WTC11 (cell line): ENCODE results near the gene PEX6. TPM values are rescaled to one million over a fixed set of nuclear protein-coding genes. Genes with fewer than 3 reads are reported as not detected.

Experiments used
- ATAC-seq: fragments of 200-7000 bp; cut with Tn5 transposase; 2 replicates; pipeline ENCODE4 v1.10.0; 2021; ENCODE audit warnings: mild to moderate bottlenecking, moderate library complexity
- CTCF ChIA-PET: fragments of 300-600 bp; sonication (Branson Sonifier 250); formaldehyde crosslinking; loops from one replicate; lab custom pipeline; 2021; ENCODE audit warnings: antibody characterized with exemption; lab: Charles Lee
- POLR2A ChIA-PET: fragments of 350-600 bp; sonication (Branson Sonifier 250); formaldehyde crosslinking; loops from one replicate; lab custom pipeline; 2021; ENCODE audit warnings: antibody characterized with exemption; lab: Charles Lee
- DNase-seq: peaks from one replicate; pipeline ENCODE4 v3.0.0; 2021; ENCODE audit warnings: low spot score
- H3K27ac Mint-ChIP-seq: 2 replicates; pipeline ENCODE4 v1.8.0; 2021; ENCODE audit warnings: mixed read lengths
- H3K27me3 Mint-ChIP-seq: 2 replicates; pipeline ENCODE4 v1.8.0; 2021; ENCODE audit warnings: low read depth, mild to moderate bottlenecking, moderate library complexity, mixed read lengths
- H3K36me3 Mint-ChIP-seq: 2 replicates; pipeline ENCODE4 v1.8.0; 2021; ENCODE audit warnings: mixed read lengths
- H3K4me1 Mint-ChIP-seq: 2 replicates; pipeline ENCODE4 v1.8.0; 2022; ENCODE audit warnings: mixed read lengths
- H3K4me3 Mint-ChIP-seq: 2 replicates; pipeline ENCODE4 v1.8.0; 2021; ENCODE audit warnings: mild to moderate bottlenecking, moderate library complexity, mixed read lengths
- H3K9me3 Mint-ChIP-seq: 2 replicates; pipeline ENCODE4 v1.8.0; 2021; ENCODE audit warnings: mixed read lengths
- ATF1 ChIP-seq: sonication (generic); formaldehyde crosslinking; IDR thresholded peaks from 2 replicates; pipeline ENCODE4 v1.8.1; 2023; ENCODE audit warnings: mild to moderate bottlenecking, moderate library complexity, missing genetic modification reagents
- ATF3 ChIP-seq: sonication (generic); formaldehyde crosslinking; conservative IDR thresholded peaks from 2 replicates; pipeline ENCODE4 v1.8.1; 2022; ENCODE audit warnings: mild to moderate bottlenecking, missing genetic modification reagents
- E2F1 ChIP-seq: sonication (generic); formaldehyde crosslinking; IDR thresholded peaks from 2 replicates; pipeline ENCODE4 v1.8.0; 2022; ENCODE audit warnings: mild to moderate bottlenecking, missing genetic modification reagents
- E2F5 ChIP-seq: sonication (generic); formaldehyde crosslinking; IDR thresholded peaks from 2 replicates; pipeline ENCODE4 v1.8.1; 2022; ENCODE audit warnings: mild to moderate bottlenecking, moderate library complexity, missing genetic modification reagents
- ELF4 ChIP-seq: sonication (generic); formaldehyde crosslinking; IDR thresholded peaks from 2 replicates; pipeline ENCODE4 v1.8.1; 2022; ENCODE audit warnings: low read depth, mild to moderate bottlenecking, moderate library complexity, missing genetic modification reagents
- GTF2I ChIP-seq: fragments of 250-450 bp; sonication (Bioruptor Pico); conservative IDR thresholded peaks from 2 replicates; pipeline ENCODE4 v1.4.0; 2021; ENCODE audit warnings: mild to moderate bottlenecking
- NR1H2 ChIP-seq: sonication (generic); formaldehyde crosslinking; IDR thresholded peaks from 2 replicates; pipeline ENCODE4 v1.9.0; 2021; ENCODE audit warnings: mild to moderate bottlenecking, moderate library complexity, missing genetic modification reagents
- OVOL2 ChIP-seq: fragments of 250-450 bp; sonication (Bioruptor Pico); IDR thresholded peaks from 2 replicates; pipeline ENCODE4 v1.9.0; 2021; ENCODE audit warnings: mild to moderate bottlenecking, borderline replicate concordance
- SP1 ChIP-seq: sonication (generic); formaldehyde crosslinking; conservative IDR thresholded peaks from 2 replicates; pipeline ENCODE4 v1.8.1; 2022; ENCODE audit warnings: missing genetic modification reagents
- USF1 ChIP-seq: sonication (generic); formaldehyde crosslinking; IDR thresholded peaks from 2 replicates; pipeline ENCODE4 v1.8.0; 2022; ENCODE audit warnings: mild to moderate bottlenecking, missing genetic modification reagents
- ZNF138 ChIP-seq: sonication (generic); formaldehyde crosslinking; conservative IDR thresholded peaks from 2 replicates; pipeline ENCODE4 v1.8.1; 2022; ENCODE audit warnings: mild to moderate bottlenecking, moderate library complexity, missing genetic modification reagents
- ZNF263 ChIP-seq: sonication (generic); formaldehyde crosslinking; IDR thresholded peaks from 2 replicates; pipeline ENCODE4 v1.8.1; 2022; ENCODE audit warnings: low read depth, mild to moderate bottlenecking, moderate library complexity, missing genetic modification reagents
- ZNF425 ChIP-seq: fragments of 250-450 bp; sonication (Bioruptor Pico); conservative IDR thresholded peaks from 2 replicates; pipeline ENCODE4 v1.9.0; 2021; ENCODE audit warnings: mild to moderate bottlenecking
- total RNA-seq: library from RNA; stranded (reverse); gene quantifications from 3 replicates; pipeline ENCODE4 v1.2.3, GENCODE V29; 2021
- TF ChIP-seq, protein P1 (sequence below): fragments of 250-450 bp; sonication (Bioruptor Pico); IDR thresholded peaks from 2 replicates; pipeline ENCODE4 v1.9.0; 2021; ENCODE audit warnings: mild to moderate bottlenecking
- TF ChIP-seq, protein P2 (sequence below): fragments of 250-450 bp; sonication (Bioruptor Pico); IDR thresholded peaks from 2 replicates; pipeline ENCODE4 v1.9.0; 2021; ENCODE audit warnings: moderate library complexity, mild to moderate bottlenecking, inconsistent platforms, borderline replicate concordance
- TF ChIP-seq, protein P3 (sequence below): fragments of 250-450 bp; sonication (Bioruptor Pico); IDR thresholded peaks from 2 replicates; pipeline ENCODE4 v1.9.0; 2021; ENCODE audit warnings: mild to moderate bottlenecking, borderline replicate concordance

PEX6 gene
- total RNA-seq, 1 experiment from 2014 or later, result 8.2 TPM

GRCh38 chr6:42938428-42938796 lies 40.6 kb downstream of the PEX6 start:
- Mint-ChIP-seq H3K4me3 (no peak overlapping the region), H3K36me3 (peaks cover 53% of the 10 kb centered on the region), H3K4me1 (peaks cover 13% of the 10 kb centered on the region)
- DNase-seq, result no peak
- TF ChIP-seq ATF1 (CRISPR knock-in tag) (no peak), ZNF138 (CRISPR knock-in tag) (no peak), E2F5 (no peak), NR1H2 (no peak), E2F1 (CRISPR knock-in tag) (no peak), ZNF425 (CRISPR knock-in tag) (no peak), SP1 (no peak), ATF3 (CRISPR knock-in tag) (no peak), ZNF263 (CRISPR knock-in tag) (no peak), USF1 (CRISPR knock-in tag) (no peak), ELF4 (no peak), GTF2I (CRISPR knock-in tag) (no peak), OVOL2 (CRISPR knock-in tag) (no peak)
- TF ChIP-seq, protein P1, sequence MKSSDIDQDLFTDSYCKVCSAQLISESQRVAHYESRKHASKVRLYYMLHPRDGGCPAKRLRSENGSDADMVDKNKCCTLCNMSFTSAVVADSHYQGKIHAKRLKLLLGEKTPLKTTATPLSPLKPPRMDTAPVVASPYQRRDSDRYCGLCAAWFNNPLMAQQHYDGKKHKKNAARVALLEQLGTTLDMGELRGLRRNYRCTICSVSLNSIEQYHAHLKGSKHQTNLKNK, result no peak
- TF ChIP-seq, protein P2, sequence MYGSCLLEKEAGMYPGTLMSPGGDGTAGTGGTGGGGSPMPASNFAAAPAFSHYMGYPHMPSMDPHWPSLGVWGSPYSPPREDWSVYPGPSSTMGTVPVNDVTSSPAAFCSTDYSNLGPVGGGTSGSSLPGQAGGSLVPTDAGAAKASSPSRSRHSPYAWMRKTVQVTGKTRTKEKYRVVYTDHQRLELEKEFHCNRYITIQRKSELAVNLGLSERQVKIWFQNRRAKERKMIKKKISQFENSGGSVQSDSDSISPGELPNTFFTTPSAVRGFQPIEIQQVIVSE (CRISPR knock-in tag), result no peak
- TF ChIP-seq, protein P3, sequence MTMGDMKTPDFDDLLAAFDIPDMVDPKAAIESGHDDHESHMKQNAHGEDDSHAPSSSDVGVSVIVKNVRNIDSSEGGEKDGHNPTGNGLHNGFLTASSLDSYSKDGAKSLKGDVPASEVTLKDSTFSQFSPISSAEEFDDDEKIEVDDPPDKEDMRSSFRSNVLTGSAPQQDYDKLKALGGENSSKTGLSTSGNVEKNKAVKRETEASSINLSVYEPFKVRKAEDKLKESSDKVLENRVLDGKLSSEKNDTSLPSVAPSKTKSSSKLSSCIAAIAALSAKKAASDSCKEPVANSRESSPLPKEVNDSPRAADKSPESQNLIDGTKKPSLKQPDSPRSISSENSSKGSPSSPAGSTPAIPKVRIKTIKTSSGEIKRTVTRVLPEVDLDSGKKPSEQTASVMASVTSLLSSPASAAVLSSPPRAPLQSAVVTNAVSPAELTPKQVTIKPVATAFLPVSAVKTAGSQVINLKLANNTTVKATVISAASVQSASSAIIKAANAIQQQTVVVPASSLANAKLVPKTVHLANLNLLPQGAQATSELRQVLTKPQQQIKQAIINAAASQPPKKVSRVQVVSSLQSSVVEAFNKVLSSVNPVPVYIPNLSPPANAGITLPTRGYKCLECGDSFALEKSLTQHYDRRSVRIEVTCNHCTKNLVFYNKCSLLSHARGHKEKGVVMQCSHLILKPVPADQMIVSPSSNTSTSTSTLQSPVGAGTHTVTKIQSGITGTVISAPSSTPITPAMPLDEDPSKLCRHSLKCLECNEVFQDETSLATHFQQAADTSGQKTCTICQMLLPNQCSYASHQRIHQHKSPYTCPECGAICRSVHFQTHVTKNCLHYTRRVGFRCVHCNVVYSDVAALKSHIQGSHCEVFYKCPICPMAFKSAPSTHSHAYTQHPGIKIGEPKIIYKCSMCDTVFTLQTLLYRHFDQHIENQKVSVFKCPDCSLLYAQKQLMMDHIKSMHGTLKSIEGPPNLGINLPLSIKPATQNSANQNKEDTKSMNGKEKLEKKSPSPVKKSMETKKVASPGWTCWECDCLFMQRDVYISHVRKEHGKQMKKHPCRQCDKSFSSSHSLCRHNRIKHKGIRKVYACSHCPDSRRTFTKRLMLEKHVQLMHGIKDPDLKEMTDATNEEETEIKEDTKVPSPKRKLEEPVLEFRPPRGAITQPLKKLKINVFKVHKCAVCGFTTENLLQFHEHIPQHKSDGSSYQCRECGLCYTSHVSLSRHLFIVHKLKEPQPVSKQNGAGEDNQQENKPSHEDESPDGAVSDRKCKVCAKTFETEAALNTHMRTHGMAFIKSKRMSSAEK, result no peak
- TF ChIP-seq, all 79 proteins: peak for 0
- POLR2A ChIA-PET, result interaction anchor here (2.2 kb wide), 1 partner anchor 9 kb away, joined by 9 read pairs; the partner anchor contains the start of gene CNPY3
- CTCF ChIA-PET, result no interaction called here
- ATAC-seq, result no peak
- Mint-ChIP-seq H3K27ac (no peak overlapping the region), H3K9me3 (no peaks in the 10 kb centered on the region), H3K27me3 (peaks cover 2% of the 10 kb centered on the region; the same call in 1 of the 2 replicates)
